Osteocyte (in vitro differentiated cells): Measurements from ENCODE around the gene F12. TPM values are rescaled to one million over a fixed set of nuclear protein-coding genes. Genes with fewer than 3 reads are reported as not detected.
A peak's percentile ranks its signal among the peaks of the same experiment; 100 is the strongest.
"Not testable (repeated sequence)": the region's sequence is repeated elsewhere in the genome, so short reads cannot be mapped to it uniquely, and the experiment has no call there.

Source experiments
- DNase-seq: peaks from one replicate; pipeline ENCODE4 v3.0.0; 2021; ENCODE audit warnings: mixed read lengths; ENCODE audit not compliant: unreplicated experiment; ENCODE audit errors: extremely low spot score
- H3K27ac Mint-ChIP-seq: one replicate; pipeline ENCODE4 v1.8.0; 2021; ENCODE audit warnings: mild to moderate bottlenecking, mixed read lengths; ENCODE audit not compliant: unreplicated experiment
- H3K27me3 Mint-ChIP-seq: one replicate; pipeline ENCODE4 v1.8.0; 2021; ENCODE audit warnings: mixed read lengths; ENCODE audit not compliant: unreplicated experiment
- H3K36me3 Mint-ChIP-seq: one replicate; pipeline ENCODE4 v1.8.0; 2021; ENCODE audit warnings: mixed read lengths; ENCODE audit not compliant: unreplicated experiment
- H3K4me1 Mint-ChIP-seq: one replicate; pipeline ENCODE4 v1.8.0; 2021; ENCODE audit warnings: mixed read lengths; ENCODE audit not compliant: unreplicated experiment
- H3K4me3 Mint-ChIP-seq: one replicate; pipeline ENCODE4 v1.8.0; 2021; ENCODE audit warnings: mild to moderate bottlenecking, moderate library complexity, mixed read lengths; ENCODE audit not compliant: unreplicated experiment
- H3K9me3 Mint-ChIP-seq: one replicate; pipeline ENCODE4 v1.8.0; 2021; ENCODE audit warnings: mixed read lengths; ENCODE audit not compliant: unreplicated experiment
- total RNA-seq: library from RNA; stranded (reverse); gene quantifications from 2 replicates; pipeline ENCODE4 v1.2.1, GENCODE V29; 2021
- TF ChIP-seq, protein P1 (sequence below): fragments of 200-600 bp; sonication (generic); IDR thresholded peaks from 2 replicates; pipeline ENCODE4 v1.5.0; 2021; ENCODE audit warnings: antibody characterized with exemption, mild to moderate bottlenecking, moderate library complexity

Gene F12
- total RNA-seq, 1 donor from 2014 or later: 1.5 TPM

DNA sequence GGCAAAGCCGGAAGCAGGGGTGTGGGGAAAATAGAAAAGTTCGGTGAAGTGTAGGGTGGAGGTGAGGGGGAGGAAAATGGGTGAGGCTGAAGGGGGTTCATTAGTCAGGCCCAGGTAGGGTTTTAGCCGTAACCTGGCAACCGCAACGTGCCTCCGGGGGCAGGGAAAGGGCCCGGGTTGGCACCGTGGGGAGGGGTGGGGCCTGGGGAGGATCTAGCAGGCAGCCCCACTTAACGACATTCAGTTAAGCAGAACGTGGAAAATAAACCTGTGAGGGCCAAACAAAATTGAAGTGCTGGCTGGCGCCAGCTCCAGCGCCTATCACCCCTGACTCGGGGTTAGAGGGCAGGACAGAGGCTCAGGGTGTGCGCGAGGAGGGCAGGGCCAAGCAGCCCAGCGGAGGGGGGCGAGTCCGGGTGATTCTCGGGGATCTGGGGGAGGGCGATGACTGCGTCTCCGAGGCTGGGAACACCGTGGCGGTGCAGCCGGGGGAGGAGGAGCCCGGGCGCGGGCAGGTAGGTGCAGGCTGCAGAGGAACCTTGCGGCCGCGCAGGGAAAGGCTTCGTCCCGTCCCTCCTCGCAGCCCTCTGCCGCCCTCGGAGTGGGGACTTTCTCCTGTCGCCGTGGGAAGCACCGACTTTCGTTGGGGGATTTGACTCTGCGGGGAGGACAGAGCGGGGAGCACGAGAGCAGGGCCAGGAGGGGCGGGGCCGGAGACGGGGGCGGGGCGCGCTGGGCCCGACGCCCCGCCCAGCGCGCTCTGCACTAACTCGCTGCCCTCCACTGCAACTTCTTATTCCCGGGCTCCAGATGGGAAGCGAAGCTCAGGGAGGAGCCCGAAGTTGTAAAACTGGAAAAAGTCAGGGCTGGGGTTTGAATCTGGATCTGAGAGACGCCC is 46.5 kb downstream of the F12 start:
- peak overlapping the region; percentile 71 for H3K4me3 Mint-ChIP-seq
- TF ChIP-seq, protein P1, sequence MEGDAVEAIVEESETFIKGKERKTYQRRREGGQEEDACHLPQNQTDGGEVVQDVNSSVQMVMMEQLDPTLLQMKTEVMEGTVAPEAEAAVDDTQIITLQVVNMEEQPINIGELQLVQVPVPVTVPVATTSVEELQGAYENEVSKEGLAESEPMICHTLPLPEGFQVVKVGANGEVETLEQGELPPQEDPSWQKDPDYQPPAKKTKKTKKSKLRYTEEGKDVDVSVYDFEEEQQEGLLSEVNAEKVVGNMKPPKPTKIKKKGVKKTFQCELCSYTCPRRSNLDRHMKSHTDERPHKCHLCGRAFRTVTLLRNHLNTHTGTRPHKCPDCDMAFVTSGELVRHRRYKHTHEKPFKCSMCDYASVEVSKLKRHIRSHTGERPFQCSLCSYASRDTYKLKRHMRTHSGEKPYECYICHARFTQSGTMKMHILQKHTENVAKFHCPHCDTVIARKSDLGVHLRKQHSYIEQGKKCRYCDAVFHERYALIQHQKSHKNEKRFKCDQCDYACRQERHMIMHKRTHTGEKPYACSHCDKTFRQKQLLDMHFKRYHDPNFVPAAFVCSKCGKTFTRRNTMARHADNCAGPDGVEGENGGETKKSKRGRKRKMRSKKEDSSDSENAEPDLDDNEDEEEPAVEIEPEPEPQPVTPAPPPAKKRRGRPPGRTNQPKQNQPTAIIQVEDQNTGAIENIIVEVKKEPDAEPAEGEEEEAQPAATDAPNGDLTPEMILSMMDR: no peak

DNA sequence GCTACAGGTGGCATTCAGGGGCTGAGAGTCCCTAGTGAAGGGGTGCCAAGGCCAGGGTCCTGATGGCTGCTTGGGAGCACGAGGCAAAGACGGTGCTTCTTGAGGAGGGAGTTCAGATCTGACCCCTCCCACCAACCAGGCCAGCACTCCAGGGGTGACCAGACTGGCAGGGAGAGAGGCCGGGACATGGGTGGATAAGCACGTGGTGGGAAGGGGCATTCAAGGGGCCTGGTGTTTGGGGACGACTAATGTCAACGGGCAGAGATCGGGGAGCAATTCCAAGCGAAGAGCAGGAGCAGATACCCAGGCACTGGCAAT is 47.1 kb downstream of the F12 start:
- H3K4me1 Mint-ChIP-seq: peaks cover 16% of the 10 kb centered on the region
- TF ChIP-seq, protein P1: no peak
- peaks cover 13% of the 10 kb centered on the region for H3K27me3 Mint-ChIP-seq
- H3K9me3 Mint-ChIP-seq: no peaks in the 10 kb centered on the region
- H3K27ac Mint-ChIP-seq: no peak overlapping the region
- DNase-seq: no peak
- H3K36me3 Mint-ChIP-seq: no peaks in the 10 kb centered on the region
- H3K4me3 Mint-ChIP-seq: no peak overlapping the region

More for the DNA sequence above, 46.5 kb downstream of the F12 start:
- Mint-ChIP-seq H3K4me1 (peaks cover 16% of the 10 kb centered on the region), H3K27me3 (peaks cover 9% of the 10 kb centered on the region), H3K9me3 (no peaks in the 10 kb centered on the region), H3K36me3 (no peaks in the 10 kb centered on the region), H3K27ac (no peak overlapping the region)
- DNase-seq: no peak

DNA sequence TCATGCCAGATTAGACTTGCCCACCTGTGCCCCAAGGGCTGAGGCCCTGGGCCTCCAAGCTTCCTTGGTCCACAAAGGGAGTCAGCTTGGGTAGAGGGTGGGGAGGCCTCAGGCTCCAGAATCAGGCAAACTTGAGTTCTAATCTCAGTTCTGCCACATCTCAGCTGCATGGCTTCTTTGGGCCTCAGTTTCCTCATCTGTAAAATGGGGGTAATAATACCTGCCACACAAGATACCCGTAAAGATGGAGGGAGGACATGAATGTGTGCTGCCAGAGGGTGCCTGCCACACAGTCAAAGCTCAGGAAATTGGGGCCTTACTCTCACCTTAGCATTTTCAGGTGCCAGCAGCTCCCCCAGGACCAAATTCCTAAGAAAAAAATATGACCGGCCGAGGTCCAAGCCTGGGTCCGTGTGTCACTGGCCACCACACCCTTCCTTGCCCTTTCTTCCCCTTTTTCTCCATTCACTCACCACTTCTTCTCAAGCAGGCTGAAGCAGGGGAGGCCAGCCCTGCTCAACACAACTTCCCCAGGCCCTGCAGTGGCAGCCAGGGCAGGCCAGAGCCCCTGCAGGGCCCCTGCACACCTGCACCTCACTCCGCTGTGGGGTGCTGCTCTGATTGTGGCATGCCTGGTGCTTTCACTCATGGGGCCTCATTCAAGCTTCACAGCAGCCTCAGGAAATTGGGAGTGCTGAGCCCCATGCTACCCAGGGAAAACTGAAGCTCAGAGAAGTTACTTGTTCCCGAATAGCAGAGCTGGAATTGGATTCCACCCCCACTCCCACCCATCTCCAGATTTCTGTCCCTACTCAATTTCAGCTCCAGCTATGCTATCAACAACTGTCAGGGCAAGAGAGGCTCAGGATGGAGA is 47.7 kb downstream of the F12 start:
- Mint-ChIP-seq H3K4me3 (no peak overlapping the region), H3K27me3 (peaks cover 19% of the 10 kb centered on the region), H3K4me1 (peaks cover 12% of the 10 kb centered on the region), H3K27ac (no peak overlapping the region), H3K9me3 (no peaks in the 10 kb centered on the region), H3K36me3 (no peaks in the 10 kb centered on the region)
- TF ChIP-seq, protein P1: no peak
- DNase-seq: no peak

DNA sequence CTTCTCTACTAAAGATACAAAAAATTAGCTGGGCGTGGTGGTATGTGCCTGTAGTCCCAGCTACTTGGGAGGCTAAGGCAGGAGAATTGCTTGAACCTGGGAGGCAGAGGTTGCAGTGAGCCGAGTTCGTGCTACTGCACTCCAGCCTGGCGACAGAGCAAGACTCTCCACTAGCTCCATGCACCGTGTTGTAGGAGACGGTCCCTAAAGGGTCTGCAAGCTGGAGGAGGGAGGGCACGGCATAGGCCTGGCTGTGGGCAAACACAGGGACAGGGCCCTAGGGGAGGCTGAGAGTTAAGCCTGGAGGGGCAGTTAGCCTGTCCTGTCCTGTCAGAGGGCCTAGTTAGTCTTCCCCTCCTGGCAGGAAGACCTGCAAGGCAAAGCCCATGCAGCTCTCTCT is 48.6 kb downstream of the F12 start:
- not testable (repeated sequence) for DNase-seq, H3K27ac Mint-ChIP-seq, H3K9me3 Mint-ChIP-seq, H3K36me3 Mint-ChIP-seq, H3K4me3 Mint-ChIP-seq, H3K4me1 Mint-ChIP-seq
- H3K27me3 Mint-ChIP-seq: peaks cover 22% of the 10 kb centered on the region

DNA sequence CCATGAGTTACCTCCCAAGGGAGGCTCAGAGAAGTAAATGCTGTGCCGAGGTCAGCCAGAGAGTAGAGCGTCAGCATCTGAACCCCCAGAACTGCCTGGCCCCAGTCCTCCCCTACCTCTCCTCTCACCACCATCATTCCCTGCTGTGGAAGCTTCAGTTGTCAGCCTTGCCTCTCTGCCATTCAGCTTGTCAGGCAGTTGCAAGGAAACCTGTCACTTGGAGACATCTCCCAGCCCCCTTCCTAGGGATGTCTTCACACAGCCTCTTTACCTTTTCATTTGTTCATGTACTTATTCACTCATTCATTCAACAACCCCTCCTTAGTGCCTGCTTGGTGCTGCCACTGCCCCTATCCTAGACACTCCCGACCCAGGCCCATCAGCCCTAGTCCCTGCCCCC is 49.5 kb downstream of the F12 start:
- Mint-ChIP-seq H3K4me1 (peaks cover 6% of the 10 kb centered on the region), H3K36me3 (no peaks in the 10 kb centered on the region), H3K27me3 (peaks cover 22% of the 10 kb centered on the region), H3K9me3 (no peaks in the 10 kb centered on the region), H3K27ac (no peak overlapping the region), H3K4me3 (no peak overlapping the region)
- TF ChIP-seq, protein P1: no peak
- no peak for DNase-seq
